Measurements from ENCODE around the gene METTL1.
"Not testable (repeated sequence)": the region's sequence is repeated elsewhere in the genome, so short reads cannot be mapped to it uniquely, and the experiment has no call there.

Gene METTL1

GRCh38 chr12:57724936-57725740 lies 46.8 kb downstream of the METTL1 start:
- H3K4me3 ChIP-seq (ENCODE audit: low read depth, low read length) = no peak overlapping the region
- no peak for TF ChIP-seq CTCF (IDR thresholded peaks at IDR 0.05; ENCODE audit: low read depth, low read length)

GRCh38 chr12:57724003-57724935 lies 47.6 kb downstream of the METTL1 start:
- no peak overlapping the region for H3K4me3 ChIP-seq (ENCODE audit: low read depth, low read length)
- TF ChIP-seq CTCF (IDR thresholded peaks at IDR 0.05; ENCODE audit: low read depth, low read length) = no peak

DNA sequence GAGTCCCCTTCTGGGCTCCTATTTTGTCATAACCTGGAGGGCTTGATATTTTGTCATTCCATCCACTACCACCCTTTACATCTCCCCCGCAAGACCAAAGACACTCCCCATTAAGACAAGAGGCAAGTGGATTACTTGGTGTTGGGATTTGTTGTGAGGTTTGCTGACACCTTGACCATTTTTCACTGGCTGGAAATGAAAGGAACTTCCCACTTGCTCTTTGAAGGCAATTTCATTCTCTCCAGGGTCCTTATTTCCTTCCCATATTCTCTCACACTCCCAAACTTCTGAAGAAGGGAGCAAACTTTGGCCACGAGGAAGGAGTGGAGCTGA lies 48.3 kb downstream of the METTL1 start:
- no peak overlapping the region for H3K4me3 ChIP-seq (ENCODE audit: low read depth, low read length)
- no peak for TF ChIP-seq CTCF (IDR thresholded peaks at IDR 0.05; ENCODE audit: low read depth, low read length)

GRCh38 chr12:57722716-57723629 lies 48.9 kb downstream of the METTL1 start:
- TF ChIP-seq CTCF (IDR thresholded peaks at IDR 0.05; ENCODE audit: low read depth, low read length) = no peak
- H3K4me3 ChIP-seq (ENCODE audit: low read depth, low read length) = no peak overlapping the region

- not testable (repeated sequence) for H3K4me3 ChIP-seq (ENCODE audit: low read depth, low read length)
Measured at GRCh38 chr12:57721846-57722608, 49.9 kb downstream of the METTL1 start.

GRCh38 chr12:57720606-57721595 lies 51.0 kb downstream of the METTL1 start:
- no peak for TF ChIP-seq CTCF (IDR thresholded peaks at IDR 0.05; ENCODE audit: low read depth, low read length)
- H3K4me3 ChIP-seq (ENCODE audit: low read depth, low read length) = no peak overlapping the region

Measured in WI38 (cell line).